Aortic smooth muscle cell (primary cell): Measurements from ENCODE around the gene TEX29. TPM values are rescaled to one million over a fixed set of nuclear protein-coding genes. Genes with fewer than 3 reads are reported as not detected.

Source experiments
- total RNA-seq: library from RNA; depleted of rRNA; stranded (reverse); fragments of >200 nt; gene quantifications from 2 replicates; pipeline ENCODE4 v1.2.3, GENCODE V29; 2014

The TEX29 gene
- total RNA-seq: 0.12 TPM in 1 of 2 replicates, not detected in the other

DNA sequence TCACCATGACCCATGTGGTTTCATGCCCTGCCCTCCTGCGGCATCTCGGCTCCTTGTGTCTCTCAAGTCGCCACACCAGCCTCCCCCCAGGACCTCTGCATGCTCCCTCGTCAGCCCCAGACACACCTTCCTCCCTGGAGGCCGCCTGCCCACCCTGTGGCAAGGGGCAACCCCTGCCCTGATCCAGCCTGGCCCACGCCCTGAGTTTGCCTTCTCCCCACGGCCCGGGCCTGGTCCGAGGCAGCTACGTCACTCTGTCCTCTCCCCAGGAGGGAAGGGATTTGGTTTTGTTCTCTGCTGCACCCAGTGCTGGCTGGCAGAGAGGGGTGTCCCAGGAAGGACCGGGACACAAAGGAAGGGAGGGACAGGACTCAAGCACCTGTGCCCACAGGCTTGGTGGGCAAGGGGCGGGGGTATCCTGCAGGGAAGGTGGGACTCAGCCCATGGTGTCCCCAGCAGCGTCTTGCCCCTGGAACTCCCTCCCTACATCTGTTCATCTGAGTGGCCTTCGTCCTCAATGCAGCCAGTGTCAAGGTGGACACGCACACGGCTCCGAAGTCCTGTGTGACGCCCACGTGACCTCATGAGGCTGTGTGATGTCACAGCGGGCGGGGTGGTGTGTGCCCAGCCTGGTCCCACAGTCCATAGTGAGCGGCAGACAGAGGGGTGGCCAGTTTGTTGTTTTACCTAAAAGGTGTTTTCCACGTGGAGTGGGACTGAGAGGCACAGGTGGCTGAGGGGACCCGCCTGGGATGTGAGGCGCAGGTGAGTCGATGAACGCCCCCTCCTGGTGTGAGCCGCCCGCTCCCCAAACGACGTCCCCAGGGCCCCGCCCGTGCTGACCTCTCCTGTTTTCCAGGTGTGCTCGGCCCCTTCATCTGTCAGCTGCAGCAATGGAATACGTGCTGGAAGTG, at the start of gene TEX29:
Gene TEX29, plus strand, starts transcription at position 645 of the 914 bp plus-strand sequence. Its CDS starts 249 bp downstream, at position 894.

Other genes with a start within 250 kb of the TEX29 start
- 49.7 and 77.3 TPM in 2 replicates for gene ARHGEF7, start 205.3 kb upstream of the TEX29 start, total RNA-seq